HepG2 (cell line): Measurements from ENCODE around the gene RPLP2. TPM values are rescaled to one million over a fixed set of nuclear protein-coding genes. Genes with fewer than 3 reads are reported as not detected.
A peak's percentile ranks its signal among the peaks of the same experiment; 100 is the strongest.

Experiments used
- AFF4 ChIP-seq: sonication (generic); formaldehyde crosslinking; IDR thresholded peaks from 2 replicates; pipeline ENCODE4 v1.4.0; 2020; ENCODE audit warnings: missing genetic modification reagents
- AGO1 ChIP-seq: fragments of 200-400 bp; formaldehyde crosslinking; IDR thresholded peaks from 2 replicates; pipeline ENCODE4 v1.6.1; 2017; ENCODE audit warnings: mild to moderate bottlenecking, low read depth, low read length, moderate library complexity; ENCODE audit not compliant: poor library complexity, severe bottlenecking
- ATF2 ChIP-seq: sonication (generic); formaldehyde crosslinking; IDR thresholded peaks from 2 replicates; pipeline ENCODE4 v1.4.0; 2020; ENCODE audit warnings: missing genetic modification reagents
- CEBPB ChIP-seq: IDR thresholded peaks from 2 replicates; pipeline ENCODE4 v1.6.1; 2011; ENCODE audit warnings: low read depth, low read length, improper control_type of control experiment, borderline replicate concordance
- CENPT ChIP-seq: sonication (generic); formaldehyde crosslinking; IDR thresholded peaks from 2 replicates; pipeline ENCODE4 v1.8.0; 2022; ENCODE audit warnings: low read depth, mild to moderate bottlenecking, moderate library complexity, missing genetic modification reagents
- FOXM1 ChIP-seq: sonication (generic); formaldehyde crosslinking; IDR thresholded peaks from 2 replicates; pipeline ENCODE4 v1.5.0; 2020; ENCODE audit warnings: missing genetic modification reagents
- HNF4G ChIP-seq, 2 experiments: sonication (generic) in 1 of 2; formaldehyde crosslinking in 1 of 2; IDR thresholded peaks; 2 replicates each; pipeline versions ENCODE4 v1.4.0 to v1.6.1; 2011 to 2020; ENCODE audit warnings: borderline replicate concordance in 2 of 2, low read depth in 2 of 2, mild to moderate bottlenecking in 2 of 2, low read length in 1 of 2, missing genetic modification reagents in 1 of 2, moderate library complexity in 1 of 2
- JDP2 ChIP-seq: sonication (generic); formaldehyde crosslinking; IDR thresholded peaks from 2 replicates; pipeline ENCODE4 v1.8.1; 2022; ENCODE audit warnings: missing genetic modification reagents, borderline replicate concordance
- POLR2AphosphoS5 ChIP-seq: IDR thresholded peaks from 2 replicates; pipeline ENCODE4 v1.6.1; 2012; ENCODE audit warnings: low read depth, low read length
- TOE1 ChIP-seq: sonication (generic); formaldehyde crosslinking; IDR thresholded peaks from 2 replicates; pipeline ENCODE4 v1.4.0; 2020; ENCODE audit warnings: mild to moderate bottlenecking, missing genetic modification reagents
- WIZ ChIP-seq: sonication (generic); formaldehyde crosslinking; IDR thresholded peaks from 2 replicates; pipeline ENCODE4 v1.5.1; 2020; ENCODE audit warnings: mild to moderate bottlenecking, missing genetic modification reagents
- ZBTB33 ChIP-seq: sonication (generic); formaldehyde crosslinking; IDR thresholded peaks from 2 replicates; pipeline ENCODE4 v1.4.0; 2020; ENCODE audit warnings: missing genetic modification reagents
- ZMYM3 ChIP-seq: sonication (generic); formaldehyde crosslinking; IDR thresholded peaks from 2 replicates; pipeline ENCODE4 v1.5.1; 2020; ENCODE audit warnings: mild to moderate bottlenecking, missing genetic modification reagents
- ZMYM4 ChIP-seq: sonication (generic); formaldehyde crosslinking; IDR thresholded peaks from 2 replicates; pipeline ENCODE4 v1.8.1; 2023; ENCODE audit warnings: mild to moderate bottlenecking, missing genetic modification reagents
- ZNF616 ChIP-seq: sonication (generic); formaldehyde crosslinking; IDR thresholded peaks from 2 replicates; pipeline ENCODE4 v1.5.0; 2020; ENCODE audit warnings: low read depth, mild to moderate bottlenecking, missing genetic modification reagents
- ZNF740 ChIP-seq: sonication (generic); formaldehyde crosslinking; IDR thresholded peaks from 2 replicates; pipeline ENCODE4 v1.4.0; 2020; ENCODE audit warnings: missing genetic modification reagents
- polyA plus RNA-seq, 8 experiments: library from polyadenylated mRNA; depleted of rRNA in 3 of 8; stranded (reverse) in 7 of 8; unstranded in 1 of 8; fragments of >200 nt; fragmentation: Illumina TruSeq in 4 of 8; extraction: Trizol in 4 of 8; gene quantifications; 2 replicates each; pipeline versions ENCODE4 v1.2.1 to v1.2.3, GENCODE V29; 2011 to 2016; ENCODE audit warnings: low read depth in 4 of 8, missing spikeins in 1 of 8, mixed read lengths in 1 of 8; ENCODE audit not compliant: insufficient read depth in 1 of 8
- total RNA-seq, 5 experiments: library from RNA; depleted of rRNA; stranded (reverse); fragments of >200 nt; fragmentation: Illumina TruSeq; extraction: Trizol; gene quantifications; 2 replicates each; pipeline ENCODE4 v1.2.3, GENCODE V29; 2016; ENCODE audit warnings: low read depth in 1 of 5

The RPLP2 gene
- total and polyA plus RNA-seq, 2 of the 13 experiments (the other 11 are each of a cell fraction or from before 2014, with no cell fraction given) = 978 to 2,106 TPM

GRCh38 chr11:795634-796564, 13.9 kb upstream of the RPLP2 start (continued):
- TF ChIP-seq ATF2 (no peak), JDP2 (CRISPR knock-in tag) (no peak), ZBTB33 (CRISPR knock-in tag) (no peak), TOE1 (no peak), AGO1 (peak; percentile 78), WIZ (CRISPR knock-in tag) (no peak), ZMYM4 (no peak), CENPT (CRISPR knock-in tag) (no peak), AFF4 (CRISPR knock-in tag) (no peak), HNF4G (IDR thresholded peaks at IDR 0.05; ENCODE audit: borderline replicate concordance, low read depth, low read length) (no peak), HNF4G (CRISPR knock-in tag; IDR thresholded peaks at IDR 0.05; ENCODE audit: borderline replicate concordance, low read depth) (no peak), ZMYM3 (CRISPR knock-in tag) (no peak), FOXM1 (CRISPR knock-in tag) (no peak), CEBPB (no peak), ZNF740 (peak; percentile 73; the same call in 1 of the 2 replicates), POLR2AphosphoS5 (peak; percentile 68), ZNF616 (CRISPR knock-in tag) (no peak)
